Fibroblast of skin of left quadriceps (primary cell): Measurements from ENCODE around the gene ACTL6B.

Source experiments
- DNase-seq, 2 experiments: peaks; one replicate each; pipeline ENCODE4 v3.0.0-alpha.2; 2013; ENCODE audit warnings: low read depth in 2 of 2

Gene ACTL6B

DNA sequence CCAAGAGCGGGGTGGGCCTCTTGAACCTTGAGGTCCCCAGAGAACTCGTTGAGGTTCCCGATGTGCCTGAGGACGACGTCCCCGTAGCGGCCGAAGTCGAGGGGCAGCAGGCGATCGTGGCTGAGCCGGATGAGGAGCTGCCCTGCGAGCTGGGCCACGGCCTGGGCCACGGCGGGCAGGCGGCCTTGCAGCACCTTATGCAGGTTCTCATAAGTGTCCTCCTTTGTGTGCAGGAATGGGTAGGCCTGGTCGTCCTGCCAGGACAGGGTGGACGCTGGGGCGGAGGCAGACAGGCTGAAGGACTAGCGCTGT lies 29.1 kb downstream of the ACTL6B start:
- no peak for DNase-seq

DNA sequence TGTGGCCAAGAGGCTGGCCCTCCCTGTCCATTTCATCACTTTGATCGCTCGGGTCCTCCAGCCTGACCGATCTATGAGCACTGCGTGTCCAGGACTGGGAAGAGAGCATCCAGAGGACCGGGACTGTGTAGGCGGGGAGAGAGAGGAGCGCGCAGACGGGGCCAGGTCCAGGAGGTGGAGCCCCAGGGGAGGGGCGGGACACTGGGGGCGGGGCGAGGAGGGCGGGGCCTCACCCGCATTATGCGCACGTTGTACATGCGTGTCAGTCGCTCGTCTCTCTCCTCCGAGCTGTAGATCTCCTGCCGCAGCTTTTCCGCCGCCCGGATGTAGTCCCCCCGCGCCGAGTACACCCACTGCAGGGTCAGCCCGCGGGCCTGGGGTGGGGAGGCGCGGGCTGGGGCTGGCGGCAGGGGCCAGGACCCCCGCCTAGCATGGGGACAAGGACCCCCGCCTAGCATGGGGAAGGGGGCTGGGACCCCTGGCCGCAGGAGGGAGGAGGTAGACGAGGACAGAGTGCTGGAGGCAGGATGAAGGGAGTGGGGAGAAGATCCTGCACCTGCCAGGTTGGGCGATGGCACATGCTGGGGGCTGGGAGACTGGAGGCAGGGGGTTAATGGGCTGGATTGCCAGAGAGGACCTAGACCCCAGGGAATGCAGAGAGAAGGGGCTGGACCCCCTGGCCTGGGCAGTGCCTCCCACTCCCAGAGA lies 29.6 kb downstream of the ACTL6B start:
- DNase-seq: peak; percentile 63 to 64

DNA sequence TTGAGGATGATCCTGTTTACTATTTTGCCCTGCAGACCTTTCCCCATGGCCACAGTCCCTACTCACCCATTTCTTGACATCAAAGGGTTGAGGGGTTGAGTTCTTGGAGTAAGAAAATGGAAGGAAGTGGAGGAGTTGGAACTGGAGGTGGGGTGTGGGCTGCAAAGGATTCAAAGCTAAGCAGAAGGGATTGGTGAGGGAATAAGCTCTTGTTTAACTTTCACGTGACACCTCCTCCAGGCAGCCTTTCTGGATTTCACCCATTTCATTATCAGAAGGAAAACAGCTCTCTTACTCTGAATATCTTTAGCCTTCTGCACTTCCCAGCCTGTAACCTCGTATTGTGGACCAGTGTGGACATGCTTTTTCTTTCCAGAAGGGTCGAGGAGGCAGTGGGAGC lies 30.2 kb downstream of the ACTL6B start:
- DNase-seq: no peak

DNA sequence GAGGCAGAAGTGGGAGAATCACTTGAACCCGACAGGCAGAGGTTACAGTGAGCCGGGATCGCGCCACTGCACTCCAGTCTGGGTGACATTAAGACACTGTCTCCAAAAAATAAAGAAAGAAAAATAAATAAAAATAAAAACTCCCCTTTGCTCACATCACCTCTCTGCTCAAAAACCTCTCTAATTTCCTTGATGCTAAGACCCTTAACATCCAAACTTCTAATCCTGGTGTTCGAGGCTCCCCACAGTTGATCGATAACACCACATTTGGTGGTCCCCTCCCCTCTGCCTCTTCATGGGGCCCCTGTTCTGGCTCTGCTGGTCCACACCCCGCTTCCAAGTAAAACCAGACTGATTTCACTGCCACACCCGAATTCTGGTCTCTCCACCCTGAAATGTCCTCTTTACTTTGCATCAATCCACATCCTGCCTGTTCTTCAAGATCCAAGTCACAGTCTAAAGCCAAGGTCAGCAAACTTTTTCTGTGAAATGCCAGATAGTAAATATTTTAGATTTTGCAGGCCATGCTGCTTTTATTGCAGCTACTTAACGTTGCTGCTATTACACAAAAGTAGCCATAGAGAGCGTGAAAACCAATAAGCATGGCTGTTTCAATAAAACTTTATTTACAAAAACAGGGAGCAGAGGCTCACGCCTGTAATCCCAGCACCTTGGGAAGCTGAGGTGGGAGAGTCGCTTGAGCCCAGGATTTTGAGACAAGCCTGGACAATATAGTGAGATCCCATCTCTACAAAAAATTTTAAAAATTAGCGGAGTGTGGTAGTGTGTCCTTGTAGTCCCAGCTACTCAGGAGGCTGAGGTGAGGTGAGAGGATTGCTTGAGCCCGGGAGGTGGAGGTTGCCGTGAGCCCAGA lies 32.1 kb downstream of the ACTL6B start:
- DNase-seq: no peak

DNA sequence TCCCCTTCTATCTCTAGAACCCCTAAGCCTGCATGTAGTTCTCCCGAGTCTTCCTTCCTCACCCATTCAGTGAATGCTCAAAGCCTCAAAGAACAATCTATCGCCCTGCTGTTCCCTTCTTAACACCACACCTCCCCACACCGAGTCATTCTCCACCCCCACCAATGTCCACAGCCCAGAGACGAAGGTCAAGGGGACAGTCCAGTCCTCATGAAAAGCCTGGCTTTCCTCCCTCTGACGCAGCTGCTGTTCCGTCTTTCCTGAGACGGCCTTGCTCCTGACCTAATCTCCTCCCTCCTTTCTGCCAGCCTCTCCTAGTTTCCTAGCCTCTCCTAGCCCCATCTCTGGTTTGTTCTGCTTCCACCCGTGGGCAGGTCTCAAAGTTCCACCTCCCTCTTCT lies 34.7 kb downstream of the ACTL6B start:
- DNase-seq: no peak

DNA sequence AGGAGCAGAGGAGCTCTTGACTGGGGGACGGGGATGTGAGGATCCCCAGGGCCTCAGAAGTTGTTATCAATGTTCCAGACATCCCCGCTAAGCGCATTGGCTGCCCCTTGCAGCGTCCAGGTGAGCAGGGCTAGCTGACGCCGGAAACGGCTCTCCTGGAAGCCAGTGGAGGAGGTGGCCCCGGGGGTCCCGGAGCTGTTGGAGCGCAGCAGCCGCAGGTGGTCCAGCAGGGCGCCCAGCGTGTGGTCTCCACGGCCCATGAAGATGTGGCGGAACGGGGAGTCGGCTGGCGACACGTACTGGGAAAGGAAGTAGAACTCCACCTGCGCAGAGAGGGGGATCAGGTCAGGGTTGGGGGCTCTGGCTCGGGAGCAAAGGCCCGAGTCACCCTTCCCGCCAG lies 35.4 kb downstream of the ACTL6B start:
- DNase-seq: no peak

DNA sequence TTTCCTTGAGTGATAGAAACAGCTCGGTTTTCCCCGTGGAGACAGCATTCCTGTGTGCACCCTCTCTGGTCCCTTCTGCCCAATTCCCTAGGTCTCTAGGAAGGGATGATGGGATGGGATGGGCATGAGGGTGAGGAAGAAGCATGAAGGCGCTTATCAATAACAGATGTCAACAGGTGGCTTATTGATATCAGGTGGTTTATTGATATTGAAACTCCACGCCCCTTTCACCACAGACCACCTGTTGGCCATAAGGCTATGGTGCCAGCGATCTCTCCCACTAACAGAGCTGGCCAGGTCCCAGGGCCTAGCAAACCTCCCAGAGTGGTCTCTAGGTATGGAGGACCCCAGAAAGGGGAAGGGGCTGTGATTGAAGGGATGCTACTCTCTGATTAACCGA lies 36.0 kb downstream of the ACTL6B start:
- no peak for DNase-seq

DNA sequence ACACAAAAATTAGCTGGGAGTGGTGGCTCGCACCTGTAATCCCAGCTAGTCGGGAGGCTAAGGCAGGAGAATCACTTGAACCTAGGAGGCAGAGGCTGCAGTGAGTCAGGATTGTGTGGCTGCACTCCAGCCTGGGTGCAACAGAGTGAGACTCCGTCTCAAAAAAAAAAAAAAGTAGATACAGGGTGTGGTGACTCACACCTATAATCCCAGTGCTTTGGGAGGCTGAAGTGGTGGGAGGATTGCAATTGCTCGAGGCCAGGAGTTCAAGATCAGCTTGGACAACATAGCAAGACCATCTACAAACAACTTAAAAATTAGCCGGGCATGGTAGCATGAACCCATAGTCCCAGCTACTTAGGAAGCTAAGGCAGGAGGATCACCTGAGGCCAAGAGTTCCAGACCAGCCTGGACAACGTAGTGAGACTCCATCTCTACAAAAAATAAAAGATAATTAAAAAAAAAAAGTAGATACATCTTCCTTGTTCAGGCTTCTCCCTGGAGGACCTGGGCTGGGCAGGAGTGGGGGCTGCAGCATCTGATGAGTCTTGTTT lies 41.9 kb downstream of the ACTL6B start:
- DNase-seq: no peak

DNA sequence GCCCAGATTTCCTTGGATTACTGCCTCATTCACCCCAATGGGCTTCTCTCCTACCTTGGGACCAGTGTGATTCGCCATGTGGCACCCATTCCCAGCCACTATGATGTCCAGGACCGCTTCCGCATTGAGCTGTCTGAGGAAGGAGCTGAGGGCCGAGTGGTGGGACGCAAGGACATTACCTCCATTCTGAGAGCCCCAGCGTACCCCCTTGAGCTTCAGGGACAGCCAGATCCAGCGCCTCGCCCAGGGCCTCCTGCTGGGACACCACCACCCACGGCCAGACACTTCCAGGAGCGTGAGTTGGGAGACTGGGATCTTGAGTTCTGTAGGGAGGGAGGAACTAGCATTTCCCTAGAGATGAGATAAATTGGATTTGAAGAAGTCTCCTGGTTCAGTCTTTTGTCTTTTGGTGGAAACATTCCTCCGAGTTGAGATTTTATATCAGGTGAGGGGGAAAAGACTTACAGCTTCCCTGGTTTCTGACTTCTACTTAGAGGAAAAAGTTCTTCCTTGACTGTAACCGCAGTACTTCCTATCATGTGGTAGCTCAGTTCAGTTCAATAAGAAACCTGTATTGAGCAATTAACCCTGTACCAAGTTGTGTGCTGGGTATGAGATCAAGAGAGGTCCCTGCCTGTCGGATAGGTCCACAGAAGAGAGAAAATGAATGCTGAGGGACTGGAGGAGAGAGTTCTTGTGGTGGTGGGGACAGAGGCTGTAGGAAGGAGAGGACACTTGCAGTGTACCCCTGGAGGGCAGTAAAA lies 42.7 kb downstream of the ACTL6B start:
- DNase-seq: no peak

DNA sequence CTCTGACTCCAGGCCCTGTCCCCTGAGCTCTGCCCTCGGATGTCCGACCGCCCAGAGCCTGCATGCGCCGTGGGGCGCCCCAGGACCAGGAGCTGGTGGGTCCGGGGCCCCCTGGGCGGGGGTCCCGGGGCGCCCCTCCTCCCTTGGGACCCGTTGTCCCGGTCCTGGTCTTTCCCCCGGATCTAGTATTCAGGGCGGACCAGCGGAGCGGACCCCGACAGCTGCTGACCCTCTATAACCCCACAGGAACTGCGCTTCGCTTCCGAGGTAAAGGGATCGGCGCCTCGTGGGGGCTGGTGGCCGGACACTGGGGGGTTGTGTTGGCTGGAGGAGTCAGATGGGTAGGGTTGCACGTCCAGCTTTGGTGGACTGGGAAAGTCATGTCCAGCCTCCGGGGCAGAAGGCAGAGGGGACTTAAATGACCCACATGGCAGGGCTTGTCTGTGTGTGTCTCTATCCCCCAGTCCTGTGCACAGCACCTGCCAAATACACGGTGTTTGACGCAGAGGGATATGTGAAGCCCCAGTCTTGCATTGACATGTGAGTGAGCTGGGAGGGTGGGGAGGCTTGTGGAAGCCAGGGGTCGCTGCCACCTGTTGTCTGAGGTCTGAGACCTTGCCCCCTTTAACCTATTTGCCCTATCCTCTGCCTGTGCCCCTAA lies 43.4 kb downstream of the ACTL6B start:
- DNase-seq: no peak

DNA sequence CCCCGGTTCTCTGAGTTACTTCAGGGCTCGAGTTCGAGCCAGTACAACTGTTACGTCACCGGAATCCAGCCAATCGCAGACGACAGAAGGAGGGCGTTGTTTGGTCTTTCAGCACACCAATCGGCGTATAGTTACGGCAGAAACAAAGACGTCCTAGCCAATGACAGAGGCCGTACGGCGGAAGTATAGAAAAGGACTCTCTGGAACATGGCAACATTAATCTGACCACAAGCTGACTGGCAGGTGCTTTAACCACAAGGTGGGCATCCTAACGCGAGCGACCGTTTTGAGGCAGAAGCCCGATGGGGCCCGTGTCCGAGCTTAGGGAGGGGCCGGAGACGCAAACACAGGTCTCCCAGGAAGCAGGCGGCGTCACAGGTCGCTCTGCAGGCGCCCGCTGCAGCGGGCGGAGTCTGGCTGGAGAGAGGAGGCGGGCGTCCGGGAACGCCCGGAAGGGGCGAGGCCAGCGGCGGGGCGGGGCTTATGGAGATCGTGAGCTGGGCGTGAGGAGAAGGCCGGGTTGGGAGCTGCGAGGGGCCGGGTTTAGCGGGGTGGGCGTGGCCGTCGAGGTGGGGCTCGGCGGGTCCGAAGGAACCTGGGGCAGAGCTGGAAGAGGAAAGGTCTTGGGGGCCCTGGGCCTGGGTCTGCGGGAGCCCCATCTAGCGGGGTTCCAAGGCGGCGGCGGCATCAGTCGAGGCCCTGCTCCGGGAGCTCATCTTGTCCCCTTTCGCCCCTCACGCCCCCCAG lies 44.1 kb downstream of the ACTL6B start, which contains the start of gene MOSPD3:
MOSPD3 (plus strand) TSS at position 558 of the 747 bp plus-strand sequence. CDS start 252 bp downstream, outside the sequence.
- peak; percentile 99 for DNase-seq

DNA sequence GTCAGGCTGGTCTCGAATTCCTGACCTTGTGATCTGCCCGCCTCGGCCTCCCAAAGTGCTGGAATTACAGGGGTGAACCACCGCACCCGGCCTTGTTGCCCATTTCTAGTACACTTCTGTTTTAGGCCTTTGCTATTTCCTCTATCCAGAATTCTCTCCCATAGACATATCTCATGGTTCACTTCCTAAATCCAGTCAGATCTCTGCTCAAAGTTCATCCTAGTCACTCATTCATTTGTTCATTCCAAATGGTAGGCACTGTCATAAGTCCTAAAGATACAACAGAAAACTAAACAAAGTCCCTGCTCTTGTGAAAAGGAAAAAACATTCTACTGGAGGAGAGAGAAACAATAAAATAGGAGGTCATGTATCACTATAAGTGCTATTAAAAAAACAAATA lies 46.3 kb downstream of the ACTL6B start:
- DNase-seq: no peak

DNA sequence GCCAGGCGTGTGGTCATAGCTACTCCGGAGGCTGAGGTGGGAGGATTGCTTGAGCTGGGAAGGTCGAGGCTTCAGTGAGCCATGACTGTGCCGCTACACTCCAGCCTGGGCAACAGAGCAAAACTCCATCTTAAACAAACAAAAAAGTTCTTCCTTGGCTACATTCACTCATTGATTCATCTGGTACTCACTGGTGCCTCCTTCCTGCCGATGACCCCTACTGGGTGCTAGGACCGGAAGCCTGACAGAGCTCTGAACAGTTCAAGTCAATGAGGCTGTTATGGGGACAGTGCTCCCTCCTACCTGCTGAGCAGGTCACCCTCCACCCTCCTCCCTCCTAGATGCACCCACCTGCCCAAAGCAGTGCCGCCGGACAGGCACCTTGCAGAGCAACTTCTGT lies 49.1 kb downstream of the ACTL6B start:
- no peak for DNase-seq

DNA sequence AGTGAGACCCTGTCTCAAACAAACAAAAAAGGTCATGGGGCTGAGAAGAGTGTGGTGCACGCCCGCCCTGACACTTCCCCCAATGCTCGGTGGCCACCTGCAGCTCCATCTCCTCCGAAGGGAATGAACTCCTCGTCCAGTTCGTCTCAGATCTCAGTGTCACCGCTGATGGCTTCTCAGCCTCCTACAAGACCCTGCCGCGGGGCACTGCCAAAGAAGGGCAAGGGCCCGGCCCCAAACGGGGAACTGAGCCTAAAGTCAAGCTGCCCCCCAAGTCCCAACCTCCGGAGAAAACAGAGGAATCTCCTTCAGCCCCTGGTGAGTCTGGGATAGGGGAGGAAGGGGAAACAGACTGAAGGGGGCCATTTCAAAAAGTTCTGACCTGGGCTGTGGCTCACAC lies 49.9 kb downstream of the ACTL6B start:
- DNase-seq: no peak

DNA sequence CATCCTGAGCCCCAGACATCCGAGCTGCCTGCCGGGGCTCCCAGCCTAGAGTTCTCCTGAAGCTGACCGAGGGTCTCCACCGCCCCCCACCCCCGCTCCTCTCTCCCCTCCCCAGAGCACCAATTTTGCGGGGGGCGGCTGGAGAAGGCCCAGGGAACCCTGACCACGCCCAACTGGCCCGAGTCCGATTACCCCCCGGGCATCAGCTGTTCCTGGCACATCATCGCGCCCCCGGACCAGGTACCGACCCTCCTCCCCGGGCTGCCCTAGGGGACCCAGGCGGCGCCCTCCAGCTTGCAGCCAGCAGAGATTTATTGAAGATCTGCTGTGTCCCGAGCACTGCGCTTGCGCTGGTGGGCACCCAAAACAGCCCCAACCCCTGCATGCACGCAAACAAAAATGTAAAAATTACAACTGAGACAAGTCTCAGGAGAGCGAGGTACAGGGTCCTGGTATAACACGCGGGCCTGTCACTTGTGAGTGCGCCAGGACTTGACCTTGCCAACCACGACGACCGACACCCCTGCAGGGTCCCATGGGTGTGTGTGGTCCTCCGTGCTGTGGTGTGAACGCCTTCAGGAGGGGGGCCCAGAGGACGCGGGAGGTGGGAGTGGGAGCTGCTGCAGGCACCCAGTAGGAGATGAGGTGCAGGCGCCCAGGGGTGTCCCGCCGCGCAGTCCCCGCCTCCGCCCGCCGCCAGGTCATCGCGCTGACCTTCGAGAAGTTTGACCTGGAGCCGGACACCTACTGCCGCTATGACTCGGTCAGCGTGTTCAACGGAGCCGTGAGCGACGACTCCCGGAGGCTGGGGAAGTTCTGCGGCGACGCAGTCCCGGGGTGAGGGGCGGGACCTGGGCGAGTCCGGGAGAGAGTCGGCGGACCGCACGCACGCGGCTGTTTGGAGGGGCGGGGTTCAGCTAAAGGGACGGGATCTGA lies 51.0 kb downstream of the ACTL6B start:
- no peak for DNase-seq

DNA sequence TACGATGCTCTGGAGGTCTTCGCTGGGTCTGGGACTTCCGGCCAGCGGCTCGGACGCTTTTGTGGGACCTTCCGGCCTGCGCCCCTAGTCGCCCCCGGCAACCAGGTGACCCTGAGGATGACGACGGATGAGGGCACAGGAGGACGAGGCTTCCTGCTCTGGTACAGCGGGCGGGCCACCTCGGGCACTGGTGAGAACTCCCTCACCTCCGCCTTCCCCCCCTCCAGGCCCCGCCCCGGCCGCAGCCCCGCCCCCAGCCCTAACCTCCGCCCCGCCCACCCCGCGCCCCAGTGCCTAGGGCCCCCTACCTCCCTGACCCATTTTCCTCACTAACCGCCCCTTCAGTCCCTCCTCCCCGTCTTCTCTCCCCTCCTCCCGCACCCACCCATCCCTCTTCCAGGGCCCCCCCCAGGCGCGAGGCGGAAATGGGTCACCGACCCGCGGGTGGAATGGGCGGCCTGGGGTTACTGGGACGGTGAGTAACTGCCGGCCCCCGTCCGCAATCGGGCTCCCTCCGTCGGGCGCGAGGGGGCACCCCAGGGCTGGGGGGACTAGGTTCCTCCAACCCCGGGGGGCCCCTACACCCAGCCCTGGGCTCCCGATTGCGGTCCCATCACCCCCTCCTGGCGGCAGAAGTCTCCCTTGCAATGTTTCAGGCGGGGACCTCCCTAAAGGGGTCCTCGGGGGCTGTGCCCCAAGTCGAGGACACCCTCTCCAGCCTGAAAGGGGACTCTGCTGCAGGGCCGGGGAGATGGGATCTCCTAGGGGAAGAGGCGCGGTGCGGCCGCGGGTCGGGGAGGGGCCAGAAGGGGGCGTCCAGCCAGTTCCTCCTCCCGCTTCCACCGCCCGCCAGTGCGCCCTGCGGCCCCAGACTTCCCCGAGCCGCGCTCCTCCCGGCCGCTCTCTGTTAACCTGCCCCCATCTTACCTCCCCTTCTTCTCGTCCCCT lies 51.9 kb downstream of the ACTL6B start:
- peak; percentile 42 to 50 for DNase-seq

DNA sequence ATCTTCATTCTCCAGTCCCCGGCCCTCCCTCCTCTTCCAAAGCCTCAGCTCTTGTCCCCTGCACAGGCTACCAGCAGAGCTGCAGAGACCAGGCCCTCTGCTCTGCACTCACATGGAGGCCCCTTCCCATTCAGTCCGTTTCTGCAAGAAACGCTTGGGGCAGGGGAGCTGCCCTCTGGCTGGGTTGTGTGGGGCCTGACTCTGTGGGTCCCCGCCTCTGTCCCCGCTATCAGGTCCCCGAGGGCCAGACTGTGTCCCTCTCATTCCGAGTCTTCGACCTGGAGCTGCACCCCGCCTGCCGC lies 52.6 kb downstream of the ACTL6B start:
- no peak for DNase-seq

DNA sequence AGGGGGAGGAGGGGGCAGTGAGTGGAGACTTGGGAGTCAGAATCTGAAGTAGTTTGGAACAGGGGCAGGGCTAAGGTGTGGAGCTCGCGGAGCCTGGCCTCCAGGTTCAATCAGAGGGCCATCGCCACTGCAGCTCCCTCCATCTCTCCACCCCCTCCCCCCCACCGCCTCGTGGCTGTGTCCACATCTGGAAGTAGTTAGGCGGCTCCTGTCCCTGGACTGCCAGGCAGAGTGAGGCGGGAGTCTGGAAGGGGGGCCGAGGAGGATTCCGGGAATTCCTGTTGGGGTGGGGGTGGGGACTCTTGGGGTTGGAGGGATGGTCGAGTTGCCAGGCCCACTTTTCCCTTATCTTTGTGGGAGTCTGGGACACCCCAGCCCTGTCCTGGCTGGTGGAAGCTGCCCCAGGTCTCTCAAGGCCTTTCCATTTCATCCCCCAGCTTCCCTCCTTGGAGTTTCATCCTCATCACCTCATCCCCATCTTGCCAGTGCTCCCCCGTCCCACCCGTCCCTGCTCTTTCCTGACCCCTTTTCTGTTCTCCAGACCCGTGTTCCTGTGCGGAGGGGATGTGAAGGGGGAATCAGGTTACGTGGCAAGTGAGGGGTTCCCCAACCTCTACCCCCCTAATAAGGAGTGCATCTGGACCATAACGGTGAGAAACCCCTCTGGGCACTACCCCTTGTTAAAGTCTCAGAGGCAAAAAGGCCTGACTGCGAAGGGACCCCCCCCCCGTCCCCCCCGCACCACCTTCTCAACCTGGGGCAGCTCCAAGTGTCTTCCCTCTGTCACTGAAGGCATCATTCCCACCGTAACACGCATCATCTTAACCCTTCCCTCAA lies 53.1 kb downstream of the ACTL6B start:
- peak; percentile 90 to 93 for DNase-seq
